ENCODE data around the gene SOX18. TPM values are rescaled to one million over a fixed set of nuclear protein-coding genes. Genes with fewer than 3 reads are reported as not detected.

Gene SOX18
- polyA plus RNA-seq, 6 donors from 2014 or later: not detected

GRCh38 chr20:64069614-64070243 lies 20.3 kb upstream of the SOX18 start:
- Mint-ChIP-seq H3K4me1 (peaks cover 36 to 60% (median 51%) of the 10 kb centered on the region in 3 donors), H3K4me3 (no peak overlapping the region)
- no peak for DNase-seq

GRCh38 chr20:64069209-64069613 lies 19.8 kb upstream of the SOX18 start:
- Mint-ChIP-seq H3K9me3 (no peaks in the 10 kb centered on the region), H3K36me3 (no peaks in the 10 kb centered on the region), H3K27me3 (no peaks in the 10 kb centered on the region), H3K4me3 (no peak overlapping the region), H3K27ac (peak overlapping the region in 2 of 6 donors; percentile 44 to 66), H3K4me1 (peaks cover 38 to 61% (median 54%) of the 10 kb centered on the region in 3 donors)
- DNase-seq (no peak), ATAC-seq (ENCODE audit: low read depth in 2 of 2) (no peak)

More at GRCh38 chr20:64069614-64070243, 20.3 kb upstream of the SOX18 start:
- peak overlapping the region in 1 of 6 donors; percentile 39 for H3K27ac Mint-ChIP-seq
- H3K27me3 Mint-ChIP-seq: no peaks in the 10 kb centered on the region
- H3K36me3 Mint-ChIP-seq: no peaks in the 10 kb centered on the region
- ATAC-seq (ENCODE audit: low read depth in 2 of 2): no peak
- H3K9me3 Mint-ChIP-seq: no peaks in the 10 kb centered on the region

- H3K36me3 Mint-ChIP-seq: no peaks in the 10 kb centered on the region
- no peaks in the 10 kb centered on the region for H3K27me3 Mint-ChIP-seq
- H3K27ac Mint-ChIP-seq: peak overlapping the region in 3 of 6 donors; percentile 44 to 80 (median 66)
- H3K4me1 Mint-ChIP-seq: peaks cover 43 to 62% (median 61%) of the 10 kb centered on the region in 3 donors
- ATAC-seq (ENCODE audit: low read depth in 2 of 2): no peak
- H3K9me3 Mint-ChIP-seq: no peaks in the 10 kb centered on the region
- no peak for DNase-seq
- no peak overlapping the region for H3K4me3 Mint-ChIP-seq
These were observed 19.2 kb upstream of the SOX18 start for GRCh38 chr20:64068386-64069208.

- ATAC-seq (ENCODE audit: low read depth in 2 of 2) (no peak), DNase-seq (no peak)
- Mint-ChIP-seq H3K27ac (peak overlapping the region in 1 of 6 donors; percentile 80), H3K9me3 (no peaks in the 10 kb centered on the region), H3K36me3 (no peaks in the 10 kb centered on the region), H3K4me3 (peak overlapping the region in 1 of 8 donors; percentile 13), H3K27me3 (no peaks in the 10 kb centered on the region), H3K4me1 (peaks cover 44 to 64% (median 61%) of the 10 kb centered on the region in 3 donors)
These were observed 18.4 kb upstream of the SOX18 start for GRCh38 chr20:64067733-64068307.

- H3K9me3 Mint-ChIP-seq: no peaks in the 10 kb centered on the region
- H3K27ac Mint-ChIP-seq: peak overlapping the region in 4 of 6 donors; percentile 29 to 80 (median 65)
- no peaks in the 10 kb centered on the region for H3K36me3 Mint-ChIP-seq
- peaks cover 44 to 60% (median 56%) of the 10 kb centered on the region in 3 donors for H3K4me1 Mint-ChIP-seq
- ATAC-seq (ENCODE audit: low read depth in 2 of 2) (no peak), DNase-seq (no peak)
- peak overlapping the region in 2 of 8 donors; percentile 13 to 57 for H3K4me3 Mint-ChIP-seq
- H3K27me3 Mint-ChIP-seq: no peaks in the 10 kb centered on the region
These were observed 17.7 kb upstream of the SOX18 start for GRCh38 chr20:64067005-64067632.

GRCh38 chr20:64065974-64066343 lies 16.5 kb upstream of the SOX18 start:
- Mint-ChIP-seq H3K27me3 (no peaks in the 10 kb centered on the region), H3K9me3 (no peaks in the 10 kb centered on the region), H3K27ac (peak overlapping the region; percentile 42 to 94 (median 90)), H3K36me3 (no peaks in the 10 kb centered on the region), H3K4me1 (peaks cover 40 to 51% (median 46%) of the 10 kb centered on the region in 3 donors), H3K4me3 (peak overlapping the region; percentile 45 to 93 (median 84))
- peak; percentile 72 for DNase-seq
- peak; percentile 60 to 67 for ATAC-seq (ENCODE audit: low read depth in 2 of 2)

- H3K27ac Mint-ChIP-seq: peak overlapping the region; percentile 89 to 97 (median 94)
- peak; percentile 13 to 24 for ATAC-seq (ENCODE audit: low read depth in 2 of 2)
- H3K27me3 Mint-ChIP-seq: no peaks in the 10 kb centered on the region
- no peak for DNase-seq
- no peaks in the 10 kb centered on the region for H3K36me3 Mint-ChIP-seq
- H3K9me3 Mint-ChIP-seq: no peaks in the 10 kb centered on the region
- H3K4me1 Mint-ChIP-seq: peaks cover 40 to 51% (median 41%) of the 10 kb centered on the region in 3 donors
- H3K4me3 Mint-ChIP-seq: peak overlapping the region; percentile 45 to 93 (median 88)
These were observed 15.9 kb upstream of the SOX18 start for GRCh38 chr20:64065062-64065973.

GRCh38 chr20:64064145-64064698 lies 14.8 kb upstream of the SOX18 start:
- no peak for DNase-seq
- peak overlapping the region in 4 of 6 donors; percentile 51 to 89 (median 80) for H3K27ac Mint-ChIP-seq
- H3K9me3 Mint-ChIP-seq: no peaks in the 10 kb centered on the region
- H3K4me1 Mint-ChIP-seq: peaks cover 39 to 45% (median 40%) of the 10 kb centered on the region in 3 donors
- peak overlapping the region; percentile 79 to 94 (median 90) for H3K4me3 Mint-ChIP-seq
- no peaks in the 10 kb centered on the region for H3K36me3 Mint-ChIP-seq
- no peak for ATAC-seq (ENCODE audit: low read depth in 2 of 2)
- H3K27me3 Mint-ChIP-seq: no peaks in the 10 kb centered on the region

- Mint-ChIP-seq H3K9me3 (no peaks in the 10 kb centered on the region), H3K27me3 (no peaks in the 10 kb centered on the region), H3K4me1 (peaks cover 37 to 45% (median 41%) of the 10 kb centered on the region in 3 donors), H3K27ac (peak overlapping the region in 5 of 6 donors; percentile 74 to 89 (median 81)), H3K4me3 (peak overlapping the region; percentile 79 to 94 (median 90)), H3K36me3 (no peaks in the 10 kb centered on the region)
- ATAC-seq (ENCODE audit: low read depth in 2 of 2) (no peak), DNase-seq (no peak)
These were observed 14.1 kb upstream of the SOX18 start for GRCh38 chr20:64063389-64064144.

GRCh38 chr20:64062596-64063388 lies 13.4 kb upstream of the SOX18 start, which contains the start of gene TCEA2:
Gene TCEA2 (plus strand): TSS chr20:64063198. CDS start chr20:64063313, 115 bp downstream.
- DNase-seq: peak; percentile 88
- Mint-ChIP-seq H3K4me1 (peaks cover 42 to 49% (median 48%) of the 10 kb centered on the region in 3 donors), H3K9me3 (no peaks in the 10 kb centered on the region), H3K36me3 (no peaks in the 10 kb centered on the region), H3K27me3 (peaks cover 0 to 6% (median 0%) of the 10 kb centered on the region in 3 donors), H3K27ac (peak within 1 kb of the TSS in 5 of 6 donors; percentile 74 to 89 (median 81)), H3K4me3 (peak within 1 kb of the TSS; percentile 79 to 94 (median 90))
- ATAC-seq (ENCODE audit: low read depth in 2 of 2): peak; percentile 85 to 89

- H3K27me3 Mint-ChIP-seq: peaks cover 0 to 6% (median 0%) of the 10 kb centered on the region in 3 donors
- H3K9me3 Mint-ChIP-seq: no peaks in the 10 kb centered on the region
- H3K36me3 Mint-ChIP-seq: no peaks in the 10 kb centered on the region
- no peak for ATAC-seq (ENCODE audit: low read depth in 2 of 2)
- DNase-seq: no peak
- H3K4me1 Mint-ChIP-seq: peaks cover 42 to 49% (median 46%) of the 10 kb centered on the region in 3 donors
- no peak overlapping the region for H3K27ac Mint-ChIP-seq
- peak overlapping the region in 6 of 8 donors; percentile 41 to 92 (median 84) for H3K4me3 Mint-ChIP-seq
These were observed 12.8 kb upstream of the SOX18 start for GRCh38 chr20:64062276-64062595.
